Measurements from ENCODE around the gene LRRC1. TPM values are rescaled to one million over a fixed set of nuclear protein-coding genes. Genes with fewer than 3 reads are reported as not detected.

Gene LRRC1
- total and polyA plus RNA-seq, 8 donors, result 2.9 to 50.4 (median 12.2) TPM

GRCh38 chr6:53945765-53946407 lies 151.1 kb downstream of the LRRC1 start:
- Histone ChIP-seq H3K27ac (no peak overlapping the region), H3K36me3 (no peaks in the 10 kb centered on the region), H3K9me3 (peaks cover 0 to 10% (median 5%) of the 10 kb centered on the region in 4 donors), H3K27me3 (no peaks in the 10 kb centered on the region), H3K4me3 (no peak overlapping the region), H3K4me1 (peaks cover 0 to 16% (median 8%) of the 10 kb centered on the region in 4 donors)
- intact Hi-C loops (cut with DNase I; ENCODE audit: low total_unique reads), result no loop called here
- DNase-seq, result no peak
- 82 to 94% (median 90%) methylated on average over 1 to 4 of the region's 4 CpGs for WGBS, 5 donors
- no peak for TF ChIP-seq EP300 (IDR thresholded peaks at IDR 0.05)
- no peak for TF ChIP-seq CTCF (IDR thresholded peaks at IDR 0.05)
- TF ChIP-seq POLR2AphosphoS5 (IDR thresholded peaks at IDR 0.05), result no peak
- no peak for TF ChIP-seq POLR2A (IDR thresholded peaks at IDR 0.05)

- Histone ChIP-seq H3K36me3 (no peaks in the 10 kb centered on the region), H3K27ac (no peak overlapping the region), H3K9me3 (peaks cover 0 to 10% (median 5%) of the 10 kb centered on the region in 4 donors), H3K4me3 (no peak overlapping the region), H3K4me1 (peaks cover 0 to 15% (median 7%) of the 10 kb centered on the region in 4 donors), H3K27me3 (no peaks in the 10 kb centered on the region)
- TF ChIP-seq POLR2AphosphoS5 (IDR thresholded peaks at IDR 0.05) (no peak), CTCF (IDR thresholded peaks at IDR 0.05) (no peak), EP300 (IDR thresholded peaks at IDR 0.05) (no peak), POLR2A (IDR thresholded peaks at IDR 0.05) (no peak)
- intact Hi-C loops (cut with DNase I; ENCODE audit: low total_unique reads), result no loop called here
- WGBS, 5 donors, result 91 to 100% (median 95%) methylated on average over 1 of the region's 1 CpG
- no peak for DNase-seq
Observed at GRCh38 chr6:53947780-53948179, 153.0 kb downstream of the LRRC1 start.

GRCh38 chr6:53951383-53951782 lies 156.6 kb downstream of the LRRC1 start:
- Histone ChIP-seq H3K9me3 (peaks cover 0 to 10% (median 5%) of the 10 kb centered on the region in 4 donors), H3K36me3 (no peaks in the 10 kb centered on the region), H3K4me3 (no peak overlapping the region), H3K4me1 (peaks cover 0 to 5% (median 0%) of the 10 kb centered on the region in 4 donors), H3K27ac (no peak overlapping the region), H3K27me3 (no peaks in the 10 kb centered on the region)
- DNase-seq, result no peak
- WGBS, 5 donors, result 82 to 95% (median 93%) methylated on average over 3 of the region's 3 CpGs
- no peak for TF ChIP-seq CTCF (IDR thresholded peaks at IDR 0.05)
- no peak for TF ChIP-seq POLR2AphosphoS5 (IDR thresholded peaks at IDR 0.05)
- no peak for TF ChIP-seq EP300 (IDR thresholded peaks at IDR 0.05)
- no peak for TF ChIP-seq POLR2A (IDR thresholded peaks at IDR 0.05)
- intact Hi-C loops (cut with DNase I; ENCODE audit: low total_unique reads), result loop anchor here (10.0 kb wide), 1 partner anchor 157 kb away; the partner anchor contains the start of gene LRRC1

GRCh38 chr6:53956068-53956711 lies 161.4 kb downstream of the LRRC1 start:
- H3K9me3 ChIP-seq, result no peaks in the 10 kb centered on the region
- no peaks in the 10 kb centered on the region for H3K36me3 ChIP-seq
- TF ChIP-seq POLR2AphosphoS5 (IDR thresholded peaks at IDR 0.05) (peak in 1 of 3 donors; percentile 38), POLR2A (IDR thresholded peaks at IDR 0.05) (no peak), CTCF (IDR thresholded peaks at IDR 0.05) (peak in 5 of 7 experiments; percentile 52 to 70 (median 65)), EP300 (IDR thresholded peaks at IDR 0.05) (no peak)
- H3K27me3 ChIP-seq, result no peaks in the 10 kb centered on the region
- H3K27ac ChIP-seq, result no peak overlapping the region
- 30 to 46% (median 33%) methylated on average over 6 of the region's 6 CpGs for WGBS, 5 donors
- no peak overlapping the region for H3K4me3 ChIP-seq
- peaks cover 0 to 5% (median 0%) of the 10 kb centered on the region in 4 donors for H3K4me1 ChIP-seq
- DNase-seq, result peak; percentile 77 to 89
- intact Hi-C loops (cut with DNase I; ENCODE audit: low total_unique reads), result loop anchor here (10.0 kb wide), 1 partner anchor 161 kb away; the partner anchor contains the start of gene LRRC1
